ENCODE results near the gene USP54.

Gene USP54

GRCh38 chr10:73456187-73456890, 134.8 kb downstream of the USP54 start:
- DNase-seq: no peak

- DNase-seq: no peak
These were observed 142.0 kb downstream of the USP54 start for GRCh38 chr10:73449113-73449512.

GRCh38 chr10:73448384-73448783, 142.8 kb downstream of the USP54 start:
- no peak for DNase-seq

All from DMS79 (cell line).